HG03520 (cell line): Measurements from ENCODE around the gene RAB11FIP2.

Experiments
- ATAC-seq: cut with Tn5 transposase; IDR thresholded peaks from one replicate; pipeline ENCODE4 v1.9.1; 2021; ENCODE audit warnings: mild to moderate bottlenecking, moderate library complexity; ENCODE audit not compliant: unreplicated experiment

Gene RAB11FIP2

GRCh38 chr10:117988814-117989213, 57.9 kb downstream of the RAB11FIP2 start:
- ATAC-seq: no peak

- ATAC-seq: no peak
Observed at GRCh38 chr10:117987244-117987909, 59.4 kb downstream of the RAB11FIP2 start.

- no peak for ATAC-seq
Observed at GRCh38 chr10:117983961-117984360, 62.8 kb downstream of the RAB11FIP2 start.

GRCh38 chr10:117980755-117981702, 65.7 kb downstream of the RAB11FIP2 start:
- no peak for ATAC-seq

GRCh38 chr10:117980216-117980615, 66.5 kb downstream of the RAB11FIP2 start:
- no peak for ATAC-seq

GRCh38 chr10:117972168-117972837, 74.4 kb downstream of the RAB11FIP2 start:
- ATAC-seq: no peak

- ATAC-seq: no peak
Observed at GRCh38 chr10:117970962-117971361, 75.8 kb downstream of the RAB11FIP2 start.

- ATAC-seq: no peak
Observed at GRCh38 chr10:117969592-117969991, 77.1 kb downstream of the RAB11FIP2 start.

- ATAC-seq: no peak
Observed at GRCh38 chr10:117968354-117969182, 78.2 kb downstream of the RAB11FIP2 start.

GRCh38 chr10:117967149-117967650, 79.5 kb downstream of the RAB11FIP2 start:
- no peak for ATAC-seq

GRCh38 chr10:117965984-117966383, 80.8 kb downstream of the RAB11FIP2 start:
- no peak for ATAC-seq

- ATAC-seq: no peak
Observed at GRCh38 chr10:117964536-117964935, 82.2 kb downstream of the RAB11FIP2 start.

GRCh38 chr10:117960345-117960935, 86.3 kb downstream of the RAB11FIP2 start:
- no peak for ATAC-seq

GRCh38 chr10:117956972-117957371, 89.8 kb downstream of the RAB11FIP2 start:
- no peak for ATAC-seq

- ATAC-seq: no peak
Observed at GRCh38 chr10:117955176-117955575, 91.6 kb downstream of the RAB11FIP2 start.
